ENCODE data around the gene EPAS1. TPM values are rescaled to one million over a fixed set of nuclear protein-coding genes. Genes with fewer than 3 reads are reported as not detected.

Gene EPAS1
- total RNA-seq, 1 experiment from 2014 or later: 55.9 TPM

DNA sequence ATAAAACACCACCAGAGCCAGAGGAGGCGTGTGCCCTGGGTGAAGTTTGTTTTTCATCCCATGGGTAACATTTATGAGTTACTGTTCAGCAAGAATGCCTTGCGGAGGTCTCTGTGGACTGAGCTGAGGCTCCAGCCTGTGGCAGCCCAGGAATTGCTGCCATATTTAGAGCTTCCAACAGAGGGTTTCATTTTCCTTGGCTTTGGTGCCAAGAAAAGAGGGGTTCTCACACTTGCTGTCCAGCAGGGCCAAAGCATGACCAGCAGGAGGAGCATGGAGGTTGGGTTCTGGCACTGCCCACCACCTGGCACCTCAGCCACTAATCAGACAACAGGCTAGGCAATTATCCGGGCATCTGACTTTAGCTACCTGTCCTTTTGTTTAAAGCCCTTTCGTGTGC, 36.7 kb downstream of the EPAS1 start:
- no peaks in the 10 kb centered on the region for H4K20me1 ChIP-seq (ENCODE audit: insufficient read depth)
- ATAC-seq (peak; percentile 67), DNase-seq (ENCODE audit: low read depth, low spot score) (no peak)
- H2AFZ ChIP-seq (ENCODE audit: low read depth, low read length, poor library complexity, severe bottlenecking): no peak overlapping the region
- no TSS peak for BruUV-seq (replicated peaks)
- no peak overlapping the region for H3K4me2 ChIP-seq (ENCODE audit: low read length)
- ChIA-PET RAD21 (ENCODE audit: low non-redundant PET in 1 of 2, low total read pairs in 2 of 2, uncharacterized antibody in 2 of 2, unreplicated experiment in 2 of 2) (no interaction called here), POLR2A (no interaction called here), CTCF (no interaction called here)
- no peaks in the 10 kb centered on the region; the same call in 1 of the 2 replicates for H3K79me2 ChIP-seq (ENCODE audit: insufficient read depth, low read length)
- H3K27me3 ChIP-seq (ENCODE audit: insufficient read depth, low read length): no peaks in the 10 kb centered on the region
- intact Hi-C loops (cut with micrococcal nuclease): no loop called here
- H3K9ac ChIP-seq (ENCODE audit: low read length): no peak overlapping the region
- peaks cover 0 to 13% of the 10 kb centered on the region in 2 experiments; a peak in 1 of 4 replicates for H3K4me1 ChIP-seq (ENCODE audit: control insufficient read depth in 1 of 2, insufficient read depth in 2 of 2, low read length in 2 of 2)
- TF ChIP-seq FOSL1 (IDR thresholded peaks at IDR 0.05; ENCODE audit: low read depth): no peak
- TF ChIP-seq, protein P1, sequence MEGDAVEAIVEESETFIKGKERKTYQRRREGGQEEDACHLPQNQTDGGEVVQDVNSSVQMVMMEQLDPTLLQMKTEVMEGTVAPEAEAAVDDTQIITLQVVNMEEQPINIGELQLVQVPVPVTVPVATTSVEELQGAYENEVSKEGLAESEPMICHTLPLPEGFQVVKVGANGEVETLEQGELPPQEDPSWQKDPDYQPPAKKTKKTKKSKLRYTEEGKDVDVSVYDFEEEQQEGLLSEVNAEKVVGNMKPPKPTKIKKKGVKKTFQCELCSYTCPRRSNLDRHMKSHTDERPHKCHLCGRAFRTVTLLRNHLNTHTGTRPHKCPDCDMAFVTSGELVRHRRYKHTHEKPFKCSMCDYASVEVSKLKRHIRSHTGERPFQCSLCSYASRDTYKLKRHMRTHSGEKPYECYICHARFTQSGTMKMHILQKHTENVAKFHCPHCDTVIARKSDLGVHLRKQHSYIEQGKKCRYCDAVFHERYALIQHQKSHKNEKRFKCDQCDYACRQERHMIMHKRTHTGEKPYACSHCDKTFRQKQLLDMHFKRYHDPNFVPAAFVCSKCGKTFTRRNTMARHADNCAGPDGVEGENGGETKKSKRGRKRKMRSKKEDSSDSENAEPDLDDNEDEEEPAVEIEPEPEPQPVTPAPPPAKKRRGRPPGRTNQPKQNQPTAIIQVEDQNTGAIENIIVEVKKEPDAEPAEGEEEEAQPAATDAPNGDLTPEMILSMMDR (IDR thresholded peaks at IDR 0.05 in 2 of 3, conservative IDR thresholded peaks at IDR 0.05 in 1 of 3; ENCODE audit: borderline replicate concordance in 1 of 3, insufficient read depth in 1 of 3, low read depth in 2 of 3, low read length in 2 of 3): peak in 2 of 3 experiments; percentile 45 to 47; a peak in 4 of 6 replicates
- TF ChIP-seq, protein P2, sequence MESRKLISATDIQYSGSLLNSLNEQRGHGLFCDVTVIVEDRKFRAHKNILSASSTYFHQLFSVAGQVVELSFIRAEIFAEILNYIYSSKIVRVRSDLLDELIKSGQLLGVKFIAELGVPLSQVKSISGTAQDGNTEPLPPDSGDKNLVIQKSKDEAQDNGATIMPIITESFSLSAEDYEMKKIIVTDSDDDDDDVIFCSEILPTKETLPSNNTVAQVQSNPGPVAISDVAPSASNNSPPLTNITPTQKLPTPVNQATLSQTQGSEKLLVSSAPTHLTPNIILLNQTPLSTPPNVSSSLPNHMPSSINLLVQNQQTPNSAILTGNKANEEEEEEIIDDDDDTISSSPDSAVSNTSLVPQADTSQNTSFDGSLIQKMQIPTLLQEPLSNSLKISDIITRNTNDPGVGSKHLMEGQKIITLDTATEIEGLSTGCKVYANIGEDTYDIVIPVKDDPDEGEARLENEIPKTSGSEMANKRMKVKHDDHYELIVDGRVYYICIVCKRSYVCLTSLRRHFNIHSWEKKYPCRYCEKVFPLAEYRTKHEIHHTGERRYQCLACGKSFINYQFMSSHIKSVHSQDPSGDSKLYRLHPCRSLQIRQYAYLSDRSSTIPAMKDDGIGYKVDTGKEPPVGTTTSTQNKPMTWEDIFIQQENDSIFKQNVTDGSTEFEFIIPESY (IDR thresholded peaks at IDR 0.05; ENCODE audit: extremely low read depth, insufficient replicate concordance, low read length): no peak
- TF ChIP-seq YY1 (IDR thresholded peaks at IDR 0.05; ENCODE audit: extremely low read depth, insufficient replicate concordance, low read depth, low read length): no peak
- no peak for TF ChIP-seq ZNF274 (IDR thresholded peaks at IDR 0.05; ENCODE audit: low read depth, low read length)
- peak; percentile 17; the same call in 1 of the 2 replicates for TF ChIP-seq RAD21 (IDR thresholded peaks at IDR 0.05; ENCODE audit: low read depth)
- no peak overlapping the region for H3K27ac ChIP-seq (ENCODE audit: low read depth, low read length)
- no peak overlapping the region for H3K4me3 ChIP-seq (replicated peaks in 1 of 2; ENCODE audit: low read depth in 1 of 2, low read length in 2 of 2)
- H3K36me3 ChIP-seq (ENCODE audit: control insufficient read depth in 1 of 2, insufficient read depth in 2 of 2, low read length in 2 of 2): no peaks in the 10 kb centered on the region
- no peaks in the 10 kb centered on the region for H3K9me3 ChIP-seq (ENCODE audit: control insufficient read depth in 1 of 2, insufficient read depth in 1 of 2, low read depth in 1 of 2, low read length in 2 of 2)
- H3K9me2 ChIP-seq (ENCODE audit: insufficient read depth): no peaks in the 10 kb centered on the region

Data from HCT116 (cell line).